HG03442 (cell line): ENCODE measurements around the gene GIMAP1.

ENCODE experiments used
- ATAC-seq: cut with Tn5 transposase; IDR thresholded peaks from one replicate; pipeline ENCODE4 v1.9.1; 2021; ENCODE audit warnings: mild to moderate bottlenecking, moderate library complexity; ENCODE audit not compliant: unreplicated experiment

GIMAP1 gene

GRCh38 chr7:150721970-150722373 is 5.6 kb downstream of the GIMAP1 start:
- no peak for ATAC-seq

- no peak for ATAC-seq
Observed at GRCh38 chr7:150722431-150722931, 6.1 kb downstream of the GIMAP1 start.

GRCh38 chr7:150723467-150723866 is 7.1 kb downstream of the GIMAP1 start:
- no peak for ATAC-seq

- no peak for ATAC-seq
Observed at GRCh38 chr7:150727381-150727780, 11.0 kb downstream of the GIMAP1 start.

GRCh38 chr7:150728011-150728410 is 11.6 kb downstream of the GIMAP1 start:
- ATAC-seq, result no peak

GRCh38 chr7:150728609-150729008 is 12.2 kb downstream of the GIMAP1 start:
- ATAC-seq, result no peak

- no peak for ATAC-seq
Observed at GRCh38 chr7:150731916-150732315, 15.5 kb downstream of the GIMAP1 start.

- ATAC-seq, result no peak
Observed at GRCh38 chr7:150732786-150733481, 16.5 kb downstream of the GIMAP1 start.

GRCh38 chr7:150733482-150734095 is 17.2 kb downstream of the GIMAP1 start:
- no peak for ATAC-seq

GRCh38 chr7:150734254-150734653 is 17.8 kb downstream of the GIMAP1 start:
- peak; percentile 31 for ATAC-seq

- ATAC-seq, result no peak
Observed at GRCh38 chr7:150735596-150736358, 19.4 kb downstream of the GIMAP1 start.

GRCh38 chr7:150736864-150737263 is 20.5 kb downstream of the GIMAP1 start:
- ATAC-seq, result no peak

GRCh38 chr7:150737265-150738055 is 21.0 kb downstream of the GIMAP1 start, which contains the start of gene GIMAP5:
TSS of gene GIMAP5 (plus strand) at chr7:150737418. CDS start at chr7:150740885, 3,467 bp downstream.
- no peak for ATAC-seq

- no peak for ATAC-seq
Observed at GRCh38 chr7:150738092-150738491, 21.7 kb downstream of the GIMAP1 start.

GRCh38 chr7:150738591-150739001 is 22.2 kb downstream of the GIMAP1 start:
- no peak for ATAC-seq

- no peak for ATAC-seq
Observed at GRCh38 chr7:150739033-150739432, 22.6 kb downstream of the GIMAP1 start.

- ATAC-seq, result no peak
Observed at GRCh38 chr7:150740053-150740452, 23.6 kb downstream of the GIMAP1 start.

- ATAC-seq, result no peak
Observed at GRCh38 chr7:150742286-150742968, 26.0 kb downstream of the GIMAP1 start.

GRCh38 chr7:150744041-150744656 is 27.7 kb downstream of the GIMAP1 start:
- ATAC-seq, result no peak

GRCh38 chr7:150745086-150745485 is 28.7 kb downstream of the GIMAP1 start:
- ATAC-seq, result no peak
